NOMO-1 treated with dmso at 0.1 percent for 144 hours (cell line): ENCODE data around the gene ACER1.
A peak's percentile ranks its signal among the peaks of the same experiment; 100 is the strongest.
"Not testable (repeated sequence)": the region's sequence is repeated elsewhere in the genome, so short reads cannot be mapped to it uniquely, and the experiment has no call there.

ENCODE experiments used
- DNase-seq: peaks from one replicate; lab custom pipeline; 2025; ENCODE audit not compliant: unreplicated experiment; lab: John Stamatoyannopoulos, UW

ACER1 gene, protein sequence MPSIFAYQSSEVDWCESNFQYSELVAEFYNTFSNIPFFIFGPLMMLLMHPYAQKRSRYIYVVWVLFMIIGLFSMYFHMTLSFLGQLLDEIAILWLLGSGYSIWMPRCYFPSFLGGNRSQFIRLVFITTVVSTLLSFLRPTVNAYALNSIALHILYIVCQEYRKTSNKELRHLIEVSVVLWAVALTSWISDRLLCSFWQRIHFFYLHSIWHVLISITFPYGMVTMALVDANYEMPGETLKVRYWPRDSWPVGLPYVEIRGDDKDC

DNA sequence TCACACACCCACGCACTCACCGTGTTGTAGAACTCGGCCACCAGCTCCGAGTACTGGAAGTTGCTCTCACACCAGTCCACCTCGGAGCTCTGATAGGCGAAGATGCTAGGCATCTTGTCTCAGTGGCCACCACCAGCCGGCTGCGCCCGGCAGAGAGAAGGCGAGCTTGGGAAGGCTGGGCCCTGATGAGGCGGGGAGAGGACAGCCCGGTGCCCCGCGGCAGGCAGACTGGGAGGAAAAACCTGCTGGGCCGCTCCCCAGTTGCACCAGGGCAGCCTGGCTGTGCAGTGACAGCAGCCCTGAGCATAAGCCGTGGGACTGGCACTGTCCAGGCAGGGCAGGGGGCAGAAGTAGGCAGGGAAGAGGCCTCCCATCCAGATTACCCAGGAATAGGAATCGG lies at the start of gene ACER1:
Gene ACER1 (minus strand): TSS at position 174 of the 400 bp plus-strand sequence. CDS start 61 bp downstream, at position 113.
- no peak for DNase-seq

DNA sequence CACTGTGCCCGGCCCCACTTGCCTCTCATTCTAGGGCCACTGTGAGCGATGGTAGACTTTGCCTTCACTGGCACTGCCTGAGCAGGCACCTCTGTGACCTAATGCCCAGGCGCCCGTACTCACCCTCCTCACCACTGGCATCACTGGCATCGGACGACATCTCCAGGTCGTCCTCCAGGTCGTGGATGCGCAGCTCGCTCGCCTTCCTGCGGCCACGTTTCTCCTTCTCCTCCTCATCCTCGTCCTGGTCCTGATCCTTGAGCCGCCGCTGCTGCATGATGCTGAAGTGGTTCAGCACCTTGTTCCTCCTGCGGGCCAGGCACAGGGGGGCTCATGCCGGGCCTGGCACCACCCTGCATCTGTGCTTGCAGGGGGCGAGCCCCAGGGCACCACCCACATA lies 49.8 kb upstream of the ACER1 start:
- DNase-seq = no peak

DNA sequence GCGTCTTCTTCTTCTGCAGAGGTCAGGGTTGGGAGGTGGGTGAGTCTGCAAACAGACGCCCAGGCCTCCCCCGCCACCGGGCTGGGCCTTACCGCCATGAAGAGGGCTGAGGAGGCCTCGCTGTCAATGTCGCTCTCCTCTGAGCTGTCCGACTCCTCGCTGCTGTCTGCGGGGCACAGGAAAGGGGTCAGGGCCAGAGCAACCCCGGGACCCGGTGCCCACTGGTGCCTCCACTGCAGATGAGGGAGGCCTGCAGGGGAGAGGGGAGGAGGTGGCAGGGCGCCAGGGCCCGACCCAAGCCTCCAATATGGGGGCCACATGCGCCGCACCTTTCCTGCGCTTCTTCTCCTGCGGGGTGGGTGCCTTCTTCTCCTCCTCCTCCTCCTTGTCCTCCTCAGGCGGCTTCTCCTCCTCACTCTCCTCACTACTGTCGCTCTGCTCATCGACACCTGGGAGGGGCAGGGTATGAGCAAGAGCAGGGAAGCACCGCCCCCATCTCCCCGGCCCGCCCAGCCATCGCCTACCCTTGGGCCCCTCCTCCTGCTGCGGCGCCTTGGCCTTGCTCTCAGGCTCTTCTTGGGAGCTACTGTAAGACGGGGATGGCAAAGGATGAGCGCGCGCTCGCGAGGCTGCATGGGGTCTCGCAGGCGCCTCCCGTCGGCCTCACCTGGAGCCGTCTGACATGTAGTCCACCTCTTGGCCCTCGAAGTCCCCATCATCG lies 47.8 kb upstream of the ACER1 start:
- no peak for DNase-seq

DNA sequence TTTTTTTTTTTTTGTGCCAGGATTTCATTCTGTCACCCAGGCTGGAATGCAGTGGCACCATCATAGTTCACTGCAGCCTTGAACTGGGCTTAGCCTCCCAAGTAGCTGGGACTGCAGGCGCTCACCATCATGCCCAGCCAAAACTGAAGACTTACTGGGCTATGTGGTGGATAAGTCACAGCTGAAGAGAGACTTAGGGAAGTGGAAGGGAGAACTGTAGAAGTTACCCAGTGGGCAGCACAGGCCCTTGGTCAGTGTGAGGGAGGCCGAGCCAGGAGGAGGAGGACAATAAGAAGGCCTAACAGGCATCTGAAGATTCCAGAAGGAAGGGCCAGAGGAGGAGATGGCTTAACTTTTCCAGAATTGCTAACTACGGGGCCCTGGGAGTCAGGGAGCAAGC lies 46.3 kb upstream of the ACER1 start:
- DNase-seq = no peak

DNA sequence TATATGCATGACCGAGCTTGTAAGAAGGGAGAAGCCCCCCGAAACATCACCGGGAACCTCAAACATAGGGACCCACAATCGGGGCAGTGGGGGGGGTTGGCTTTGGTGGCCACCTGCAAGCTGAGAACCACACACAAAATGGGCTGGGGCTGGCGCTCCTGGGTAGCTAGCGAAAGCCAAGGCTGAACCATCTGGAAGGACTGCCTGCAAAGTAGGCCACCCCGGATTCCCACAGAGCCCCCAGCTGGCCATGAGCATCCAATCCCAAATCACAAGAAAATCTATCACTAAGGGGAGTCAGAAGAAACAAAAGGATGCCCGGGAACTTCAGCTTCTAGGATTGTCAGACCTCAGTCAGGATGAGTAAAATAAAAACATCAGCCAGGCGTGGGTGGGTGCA lies 45.1 kb upstream of the ACER1 start:
- DNase-seq = no peak

DNA sequence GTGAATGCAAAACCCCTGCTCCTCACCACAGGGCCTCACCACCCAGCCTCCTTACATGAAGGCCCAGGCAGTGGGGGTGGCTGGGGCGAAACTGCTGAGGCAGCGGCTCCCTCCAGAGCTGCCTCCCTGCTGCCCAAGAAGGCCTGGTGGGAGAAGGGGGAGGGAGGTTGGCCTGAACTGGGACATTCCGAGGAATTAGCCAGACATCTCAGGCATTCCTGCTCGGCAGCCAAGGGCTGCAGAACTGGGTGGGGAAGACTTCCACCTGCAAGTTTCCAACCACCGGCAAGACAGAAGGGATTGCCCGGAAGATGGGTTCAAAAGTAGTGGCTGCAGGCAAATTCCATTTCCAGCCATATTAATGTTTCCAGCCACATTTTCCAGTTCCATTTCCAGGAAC lies 44.6 kb upstream of the ACER1 start:
- DNase-seq = no peak

DNA sequence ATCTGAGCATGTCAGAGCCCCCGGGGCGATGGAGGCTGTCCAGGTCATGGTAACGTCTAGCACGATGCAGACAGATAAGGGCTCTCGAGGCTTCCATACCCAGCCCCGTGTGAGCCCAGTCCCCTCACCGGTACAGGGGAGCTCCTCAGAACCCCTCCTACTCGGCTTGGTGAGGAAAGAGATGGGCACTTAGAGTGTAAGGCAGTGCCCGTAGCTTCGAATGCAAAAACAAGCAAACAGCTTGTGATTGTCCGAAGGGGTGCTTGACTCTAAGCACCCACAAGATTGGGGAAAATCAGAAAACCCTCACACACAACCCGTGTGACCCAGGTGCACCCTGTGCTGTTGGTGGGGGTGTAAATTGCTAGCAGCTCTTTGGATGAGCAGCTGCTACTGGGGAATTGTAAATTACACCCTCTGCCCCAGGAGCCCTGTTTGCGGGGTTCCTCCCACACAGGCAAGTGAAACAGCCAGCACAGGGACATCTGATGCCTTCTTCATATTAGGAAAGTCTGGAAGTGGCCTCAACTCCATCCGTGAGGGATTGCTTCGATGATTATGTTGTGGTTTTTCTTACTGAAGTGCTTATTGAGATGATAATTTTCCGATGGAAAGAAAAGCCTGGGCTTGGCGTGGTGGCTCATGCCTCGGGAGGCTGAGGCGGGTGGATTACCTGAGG lies 43.2 kb upstream of the ACER1 start:
- DNase-seq = no peak

DNA sequence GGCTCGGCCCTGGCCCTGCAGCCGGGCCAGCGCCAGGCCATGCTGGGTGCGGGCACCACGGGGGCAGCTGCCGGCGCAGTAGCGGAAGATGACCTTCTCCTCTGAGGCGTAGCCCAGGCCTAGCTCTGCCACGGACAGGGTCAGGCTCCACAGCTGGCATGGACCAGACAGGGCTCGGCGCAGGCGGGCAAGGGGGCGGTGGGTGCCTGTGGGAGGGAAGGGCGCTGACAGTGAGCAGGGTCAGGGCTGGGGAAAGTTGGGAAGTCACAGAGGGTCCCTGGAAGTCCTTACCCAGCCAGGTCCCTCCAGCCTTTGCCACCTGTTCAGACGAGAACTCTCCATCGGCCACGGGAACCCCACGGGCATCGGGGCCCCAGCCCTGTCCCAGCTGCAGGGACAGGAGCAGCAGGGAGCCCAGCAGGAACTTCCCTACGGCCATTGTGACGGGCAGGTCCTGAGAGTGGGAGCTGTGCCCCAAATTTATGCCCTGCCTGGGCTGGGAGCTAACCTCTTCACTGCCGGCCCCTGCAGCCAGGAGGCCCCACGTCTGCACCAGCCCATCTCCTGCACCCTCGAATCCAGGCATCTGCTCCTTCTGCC lies 42.1 kb upstream of the ACER1 start, which contains the start of gene PSPN:
Gene PSPN (minus strand): TSS at position 523 of the 600 bp plus-strand sequence. CDS start 84 bp downstream, at position 439.
- no peak for DNase-seq

DNA sequence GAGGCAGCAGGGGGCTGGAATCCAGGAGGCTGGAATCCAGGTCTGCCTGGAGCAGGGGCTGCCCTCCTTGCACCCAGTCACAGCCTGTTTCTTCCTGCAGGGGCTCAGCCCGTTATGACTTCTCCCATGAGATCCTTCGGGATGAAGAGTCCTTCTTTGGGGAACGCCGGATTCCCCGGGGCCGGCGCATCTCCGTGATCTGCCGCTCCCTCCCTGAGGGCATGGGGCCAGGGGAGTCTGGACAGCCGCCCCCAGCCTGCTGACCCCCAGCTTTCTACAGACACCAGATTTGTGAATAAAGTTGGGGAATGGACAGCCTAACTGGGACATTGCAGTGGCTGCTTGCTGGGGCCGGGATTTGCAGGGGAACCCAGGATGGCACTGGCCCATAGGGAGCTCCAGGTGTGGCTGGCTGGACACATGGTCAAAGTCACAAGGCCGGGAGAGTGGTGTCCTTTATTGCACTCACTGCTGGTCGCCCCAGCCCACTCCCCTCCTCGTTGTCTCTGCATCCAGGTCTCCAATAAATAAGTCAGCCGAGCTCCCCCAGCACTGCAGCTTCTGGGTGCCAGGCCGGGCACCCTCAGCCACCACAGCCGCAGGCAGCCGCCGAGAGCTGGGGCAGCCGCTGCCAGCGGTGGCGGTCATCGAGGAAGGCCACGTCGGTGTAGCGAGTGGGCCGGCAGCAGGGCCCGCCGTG lies 41.4 kb upstream of the ACER1 start:
- DNase-seq = no peak

DNA sequence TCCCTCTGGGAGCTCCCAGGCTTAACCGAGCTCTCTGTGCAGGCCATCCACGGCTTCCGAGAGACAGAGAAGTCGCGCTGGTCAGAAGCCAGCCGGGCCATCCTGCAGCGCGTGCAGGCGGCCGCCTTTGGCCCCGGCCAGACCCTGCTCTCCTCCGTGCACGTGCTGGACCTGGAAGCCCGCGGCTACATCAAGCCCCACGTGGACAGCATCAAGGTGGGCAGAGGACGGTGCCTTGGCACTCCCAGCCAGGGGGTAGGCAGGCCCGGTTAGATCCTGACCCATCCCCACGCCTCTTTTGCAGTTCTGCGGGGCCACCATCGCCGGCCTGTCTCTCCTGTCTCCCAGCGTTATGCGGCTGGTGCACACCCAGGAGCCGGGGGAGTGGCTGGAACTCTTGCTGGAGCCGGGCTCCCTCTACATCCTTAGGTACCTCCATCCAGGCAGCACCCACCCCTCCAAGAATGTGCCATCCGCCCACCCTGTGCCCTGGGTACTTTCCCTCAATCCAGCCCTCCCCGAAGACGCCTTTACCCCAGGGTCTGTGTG lies 40.8 kb upstream of the ACER1 start:
- no peak for DNase-seq

DNA sequence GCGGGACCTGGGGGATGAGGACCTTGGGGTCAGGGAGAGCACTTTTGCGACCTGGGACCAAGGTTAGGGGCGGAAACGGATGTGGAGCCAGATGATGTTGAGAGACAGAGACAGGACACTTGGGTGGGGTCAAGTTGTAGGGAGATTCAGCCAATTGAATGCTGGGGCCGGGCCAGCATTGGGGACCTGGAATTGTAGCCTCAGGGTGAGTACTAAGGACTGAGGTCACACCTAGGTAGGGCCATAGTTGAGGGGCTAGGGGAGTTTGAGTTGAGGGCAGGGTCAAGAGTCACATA lies 40.3 kb upstream of the ACER1 start:
- DNase-seq = no peak

DNA sequence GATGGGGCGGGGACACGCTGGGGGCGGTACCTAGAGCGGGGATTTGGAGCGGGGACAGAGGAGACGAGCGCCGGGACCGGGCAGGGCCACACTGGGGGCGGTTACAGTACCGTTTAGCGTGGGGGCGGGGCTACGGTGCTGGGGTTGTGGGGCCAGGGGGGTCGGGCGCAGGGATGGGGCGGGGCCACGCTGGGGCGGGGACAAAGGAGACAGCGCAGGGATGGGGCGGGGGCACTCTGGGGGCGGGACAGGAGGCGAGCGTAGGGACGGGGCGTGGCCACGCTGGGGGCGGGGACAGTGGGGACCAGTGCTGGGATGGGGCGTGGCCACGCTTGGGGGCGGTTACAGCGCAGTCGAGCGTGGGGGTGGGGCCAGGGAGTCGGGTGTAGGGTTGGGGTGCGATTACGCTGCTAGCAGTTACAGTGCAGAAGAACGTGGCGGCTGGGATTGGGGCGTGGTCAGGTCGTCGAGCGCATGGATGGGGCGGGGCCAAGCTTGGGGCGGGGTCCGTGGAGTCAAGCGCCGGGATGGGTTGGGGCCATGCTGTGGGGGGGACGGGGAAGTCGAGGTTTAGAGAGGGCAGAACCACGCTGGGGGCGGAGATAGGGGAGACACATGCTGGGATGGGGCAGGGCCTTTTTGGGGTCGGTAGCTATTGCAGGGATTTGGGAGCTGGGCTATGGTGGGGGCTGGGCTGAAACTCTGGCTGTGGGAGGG lies 39.8 kb upstream of the ACER1 start:
- DNase-seq = peak; percentile 95

DNA sequence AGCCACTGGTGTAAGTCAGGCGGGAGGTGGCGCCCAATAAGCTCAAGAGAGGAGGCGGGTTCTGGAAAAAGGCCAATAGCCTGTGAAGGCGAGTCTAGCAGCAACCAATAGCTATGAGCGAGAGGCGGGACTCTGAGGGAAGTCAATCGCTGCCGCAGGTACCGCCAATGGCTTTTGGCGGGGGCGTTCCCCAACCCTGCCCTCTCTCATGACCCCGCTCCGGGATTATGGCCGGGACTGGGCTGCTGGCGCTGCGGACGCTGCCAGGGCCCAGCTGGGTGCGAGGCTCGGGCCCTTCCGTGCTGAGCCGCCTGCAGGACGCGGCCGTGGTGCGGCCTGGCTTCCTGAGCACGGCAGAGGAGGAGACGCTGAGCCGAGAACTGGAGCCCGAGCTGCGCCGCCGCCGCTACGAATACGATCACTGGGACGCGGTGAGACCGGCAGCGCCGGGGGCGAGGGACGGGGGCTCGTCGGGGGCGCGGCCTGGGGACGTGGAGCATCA lies 39.2 kb upstream of the ACER1 start, which contains the start of gene ALKBH7:
Gene ALKBH7 (plus strand): TSS at position 201 of the 502 bp plus-strand sequence. CDS start 27 bp downstream, at position 228.
- peak; percentile 99 for DNase-seq

DNA sequence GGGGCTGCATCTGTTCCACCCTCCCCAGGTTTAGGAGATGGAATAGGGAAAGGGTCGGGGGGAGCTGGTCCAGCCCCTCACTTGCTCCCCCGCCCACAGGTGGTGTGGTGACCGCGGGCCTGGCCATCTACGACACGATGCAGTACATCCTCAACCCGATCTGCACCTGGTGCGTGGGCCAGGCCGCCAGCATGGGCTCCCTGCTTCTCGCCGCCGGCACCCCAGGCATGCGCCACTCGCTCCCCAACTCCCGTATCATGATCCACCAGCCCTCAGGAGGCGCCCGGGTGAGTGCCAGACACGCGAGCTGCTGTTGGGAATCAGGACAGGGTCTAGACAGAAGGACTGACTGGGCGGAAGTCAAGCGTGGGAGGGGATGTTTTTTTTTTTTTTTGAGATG lies 30.9 kb upstream of the ACER1 start:
- DNase-seq = no peak

DNA sequence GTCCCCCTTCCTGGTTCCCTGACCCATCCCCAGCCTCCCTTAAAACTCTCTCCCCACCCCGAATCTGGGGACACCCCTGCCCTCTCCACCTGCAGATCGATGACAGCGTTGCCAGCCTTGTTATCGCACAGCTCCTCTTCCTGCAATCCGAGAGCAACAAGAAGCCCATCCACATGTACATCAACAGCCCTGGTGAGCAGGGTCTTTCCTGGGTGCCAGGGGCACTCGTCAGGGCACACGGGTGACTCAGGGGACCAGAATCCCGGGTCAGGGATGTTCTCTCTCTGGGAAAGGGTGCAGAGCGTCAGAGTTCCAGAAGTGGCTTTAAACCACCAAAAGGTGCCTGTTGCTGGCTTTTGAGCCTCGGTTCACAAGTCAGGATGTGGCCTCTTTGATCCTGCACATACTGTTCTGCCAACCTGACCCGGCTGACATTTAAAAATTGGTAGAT lies 29.0 kb upstream of the ACER1 start:
- no peak for DNase-seq

DNA sequence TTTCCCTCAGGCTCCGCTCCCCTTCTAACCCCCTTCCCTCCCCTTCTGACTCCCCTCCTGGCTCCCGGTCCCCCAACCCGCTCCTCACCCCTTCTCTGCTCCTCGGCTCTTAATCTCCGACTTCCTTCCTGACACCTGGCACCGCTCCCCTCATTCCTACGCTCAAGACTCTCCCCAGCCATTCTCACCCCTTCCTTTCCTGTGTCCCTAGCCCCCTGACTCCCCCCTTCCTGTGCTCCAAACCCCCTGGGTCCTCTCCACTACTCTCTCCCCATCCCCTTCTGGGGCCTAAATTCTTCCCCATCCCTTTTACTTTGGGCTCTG lies 28.6 kb upstream of the ACER1 start:
- DNase-seq = no peak

DNA sequence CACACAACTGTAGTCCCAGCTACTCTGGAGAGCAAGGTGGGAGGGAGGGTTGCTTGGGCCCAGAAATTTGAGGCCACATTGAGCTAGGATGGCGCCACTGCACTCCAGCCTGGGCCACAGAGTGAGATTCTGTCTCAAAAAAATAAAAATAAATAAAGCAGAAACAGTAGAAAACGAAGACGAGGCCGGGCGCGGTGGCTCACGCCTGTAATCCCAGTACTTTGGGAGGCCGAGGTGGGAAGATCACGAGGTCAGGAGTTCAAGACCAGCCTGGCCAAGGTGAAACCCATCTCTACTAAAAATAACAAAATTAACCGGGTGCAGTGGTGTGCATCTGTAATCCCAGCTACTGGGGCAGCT lies 27.4 kb upstream of the ACER1 start:
- DNase-seq = not testable (repeated sequence)

DNA sequence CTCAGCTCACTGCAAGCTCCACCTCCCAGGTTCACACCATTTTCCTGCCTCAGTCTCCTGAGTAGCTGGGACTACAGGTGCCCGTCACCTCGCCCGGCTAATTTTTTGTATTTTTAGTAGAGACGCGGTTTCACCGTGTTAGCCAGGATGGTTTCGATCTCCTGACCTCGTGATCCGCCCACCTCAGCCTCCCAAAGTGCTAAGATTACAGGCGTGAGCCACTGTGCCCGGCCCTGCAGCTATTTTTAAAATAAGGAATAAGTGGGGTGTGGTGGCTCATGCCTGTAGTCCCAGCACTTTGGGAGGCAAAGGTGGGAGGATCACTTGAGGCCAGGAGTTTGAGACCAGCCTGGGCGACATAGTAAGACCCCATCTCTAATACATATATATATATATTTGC lies 27.0 kb upstream of the ACER1 start:
- not testable (repeated sequence) for DNase-seq

DNA sequence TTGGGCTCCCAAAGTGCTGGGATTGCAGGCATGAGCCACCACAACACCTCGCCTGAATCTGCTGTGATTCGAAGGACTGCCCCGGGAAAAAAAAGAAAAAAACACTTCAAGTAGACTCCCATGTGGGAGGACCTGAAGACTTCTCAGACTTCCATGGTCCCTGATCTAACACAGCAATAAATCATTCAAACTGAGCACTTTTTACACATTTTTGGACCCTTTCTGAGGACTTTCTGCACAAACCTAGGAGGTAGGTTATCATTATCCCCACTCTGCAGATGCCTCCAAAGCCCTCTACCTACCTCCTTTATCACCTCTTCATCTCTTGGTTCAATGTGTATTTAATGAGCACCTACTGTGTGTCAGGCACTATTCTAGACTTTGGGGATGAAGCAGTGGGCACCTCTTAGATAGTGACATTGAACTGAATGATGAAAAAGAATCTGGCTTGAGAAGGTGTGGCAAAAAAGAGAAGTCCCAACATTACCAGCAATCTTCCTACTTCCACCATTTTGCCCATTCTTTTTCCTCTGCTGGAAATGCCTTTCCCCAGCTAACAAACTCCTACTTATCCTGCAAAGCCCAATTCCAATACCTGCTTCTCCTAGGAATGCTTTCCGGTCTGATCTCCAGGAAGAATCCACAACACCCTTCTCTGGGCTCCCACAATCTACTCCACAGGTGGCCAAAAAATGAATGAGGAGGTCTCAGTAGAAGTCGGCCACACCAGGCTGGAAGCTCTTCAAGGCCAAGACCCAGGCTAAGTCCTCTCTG lies 26.3 kb upstream of the ACER1 start:
- no peak for DNase-seq
